ENCODE data around the gene TCFL5.

The TCFL5 gene

DNA sequence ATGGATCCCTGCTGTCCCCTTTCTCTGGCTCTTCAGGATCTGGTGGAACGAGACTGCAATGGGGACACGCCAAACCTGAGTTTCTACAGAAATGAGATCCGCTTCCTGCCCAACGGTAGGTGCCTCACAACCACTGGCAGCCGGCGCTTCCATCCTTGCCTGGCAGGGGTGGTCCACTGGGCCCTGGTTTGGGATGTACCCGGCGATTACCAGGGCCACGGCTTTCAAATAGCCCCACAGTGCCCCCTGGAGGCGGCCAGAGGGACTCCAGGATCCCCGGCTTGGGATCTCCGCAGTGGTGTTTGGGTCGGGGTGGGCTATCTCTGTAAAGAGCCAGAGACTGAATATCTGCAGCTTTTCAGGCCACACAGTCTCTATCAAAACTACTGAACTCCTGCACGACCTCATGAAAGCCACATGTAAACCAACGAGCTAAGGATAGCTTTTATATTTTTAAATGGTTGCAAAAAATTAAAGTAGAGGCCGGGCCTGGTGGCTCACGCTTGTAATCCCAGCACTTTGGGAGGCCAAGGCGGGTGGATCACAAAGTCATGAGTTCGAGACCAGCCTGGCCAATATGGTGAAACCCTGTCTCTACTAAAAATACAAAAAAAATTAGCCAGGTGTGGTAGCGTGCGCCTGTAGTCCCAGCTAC is 53.3 kb downstream of the TCFL5 start:
- Histone ChIP-seq H3K4me2 (no peak overlapping the region), H3K27me3 (ENCODE audit: insufficient read depth, low read depth) (no peaks in the 10 kb centered on the region), H3K9ac (no peak overlapping the region), H4K20me1 (ENCODE audit: insufficient read depth) (no peaks in the 10 kb centered on the region), H3K36me3 (ENCODE audit: insufficient read depth) (no peaks in the 10 kb centered on the region; the same call in 1 of the 2 replicates), H3K79me2 (ENCODE audit: insufficient read depth, low read depth) (peaks cover 24% of the 10 kb centered on the region), H3K27ac (no peak overlapping the region), H3K4me1 (ENCODE audit: low read depth, poor library complexity, severe bottlenecking) (peaks cover 17% of the 10 kb centered on the region), H2AFZ (ENCODE audit: low read depth) (no peak overlapping the region), H3K4me3 (IDR thresholded peaks at IDR 0.05; ENCODE audit: insufficient read depth, low read depth, low read length) (no peak overlapping the region)
- TF ChIP-seq, protein P1, sequence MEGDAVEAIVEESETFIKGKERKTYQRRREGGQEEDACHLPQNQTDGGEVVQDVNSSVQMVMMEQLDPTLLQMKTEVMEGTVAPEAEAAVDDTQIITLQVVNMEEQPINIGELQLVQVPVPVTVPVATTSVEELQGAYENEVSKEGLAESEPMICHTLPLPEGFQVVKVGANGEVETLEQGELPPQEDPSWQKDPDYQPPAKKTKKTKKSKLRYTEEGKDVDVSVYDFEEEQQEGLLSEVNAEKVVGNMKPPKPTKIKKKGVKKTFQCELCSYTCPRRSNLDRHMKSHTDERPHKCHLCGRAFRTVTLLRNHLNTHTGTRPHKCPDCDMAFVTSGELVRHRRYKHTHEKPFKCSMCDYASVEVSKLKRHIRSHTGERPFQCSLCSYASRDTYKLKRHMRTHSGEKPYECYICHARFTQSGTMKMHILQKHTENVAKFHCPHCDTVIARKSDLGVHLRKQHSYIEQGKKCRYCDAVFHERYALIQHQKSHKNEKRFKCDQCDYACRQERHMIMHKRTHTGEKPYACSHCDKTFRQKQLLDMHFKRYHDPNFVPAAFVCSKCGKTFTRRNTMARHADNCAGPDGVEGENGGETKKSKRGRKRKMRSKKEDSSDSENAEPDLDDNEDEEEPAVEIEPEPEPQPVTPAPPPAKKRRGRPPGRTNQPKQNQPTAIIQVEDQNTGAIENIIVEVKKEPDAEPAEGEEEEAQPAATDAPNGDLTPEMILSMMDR (conservative IDR thresholded peaks at IDR 0.05; ENCODE audit: low read depth, low read length) = peak; percentile 95

GRCh38 chr20:62807444-62808210 is 54.0 kb downstream of the TCFL5 start:
- H3K27ac ChIP-seq = no peak overlapping the region
- no peak overlapping the region for H3K9ac ChIP-seq
- TF ChIP-seq, protein P1 (conservative IDR thresholded peaks at IDR 0.05; ENCODE audit: low read depth, low read length) = no peak
- H3K4me2 ChIP-seq = no peak overlapping the region
- H3K4me3 ChIP-seq (IDR thresholded peaks at IDR 0.05; ENCODE audit: insufficient read depth, low read depth, low read length) = no peak overlapping the region
- H2AFZ ChIP-seq (ENCODE audit: low read depth) = no peak overlapping the region
- peaks cover 24% of the 10 kb centered on the region for H3K79me2 ChIP-seq (ENCODE audit: insufficient read depth, low read depth)
- H3K4me1 ChIP-seq (ENCODE audit: low read depth, poor library complexity, severe bottlenecking) = peaks cover 17% of the 10 kb centered on the region
- no peaks in the 10 kb centered on the region; the same call in 1 of the 2 replicates for H3K36me3 ChIP-seq (ENCODE audit: insufficient read depth)
- no peaks in the 10 kb centered on the region for H4K20me1 ChIP-seq (ENCODE audit: insufficient read depth)
- no peaks in the 10 kb centered on the region for H3K27me3 ChIP-seq (ENCODE audit: insufficient read depth, low read depth)

- H3K4me2 ChIP-seq = peak overlapping the region; percentile 92
- no peaks in the 10 kb centered on the region for H4K20me1 ChIP-seq (ENCODE audit: insufficient read depth)
- H3K9ac ChIP-seq = no peak overlapping the region
- peaks cover 24% of the 10 kb centered on the region for H3K79me2 ChIP-seq (ENCODE audit: insufficient read depth, low read depth)
- no peak overlapping the region for H3K4me3 ChIP-seq (IDR thresholded peaks at IDR 0.05; ENCODE audit: insufficient read depth, low read depth, low read length)
- H3K27ac ChIP-seq = no peak overlapping the region
- no peak overlapping the region for H2AFZ ChIP-seq (ENCODE audit: low read depth)
- H3K36me3 ChIP-seq (ENCODE audit: insufficient read depth) = no peaks in the 10 kb centered on the region; the same call in 1 of the 2 replicates
- TF ChIP-seq, protein P1 (conservative IDR thresholded peaks at IDR 0.05; ENCODE audit: low read depth, low read length) = no peak
- peaks cover 17% of the 10 kb centered on the region for H3K4me1 ChIP-seq (ENCODE audit: low read depth, poor library complexity, severe bottlenecking)
- H3K27me3 ChIP-seq (ENCODE audit: insufficient read depth, low read depth) = no peaks in the 10 kb centered on the region
Observed at GRCh38 chr20:62806383-62807050, 55.1 kb downstream of the TCFL5 start.

DNA sequence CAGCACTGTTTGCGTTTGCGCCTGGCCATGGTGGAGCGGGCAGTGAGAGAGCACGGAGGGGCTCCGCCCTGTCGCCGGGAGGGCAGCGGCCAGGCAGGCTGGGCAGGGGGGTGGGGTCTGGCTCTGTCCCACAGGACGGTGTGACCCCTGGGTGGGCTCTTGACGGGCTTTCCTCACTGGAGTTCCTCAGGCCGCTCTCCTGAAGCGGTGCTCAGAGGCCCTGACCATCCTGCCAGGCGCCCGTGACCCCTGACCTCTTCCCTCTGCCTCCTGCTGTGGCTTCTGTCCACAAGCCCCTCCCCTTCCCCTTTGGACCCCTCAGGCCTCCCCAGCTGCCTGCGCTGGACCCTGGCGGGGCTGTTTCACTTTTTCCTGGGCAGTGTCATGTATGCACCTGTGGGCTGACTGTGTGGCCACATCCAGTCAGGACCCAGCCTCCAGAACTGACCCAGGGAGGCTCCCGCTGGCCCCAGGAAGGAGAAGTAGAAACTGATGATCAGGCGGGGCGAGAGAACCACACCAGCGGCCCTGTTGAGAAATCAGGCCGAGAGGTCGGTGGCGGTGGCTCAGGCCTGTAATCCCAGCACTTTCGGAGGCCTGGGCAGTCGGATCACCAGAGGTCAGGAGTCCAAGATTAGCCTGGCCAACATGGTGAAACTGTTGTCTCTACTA is 55.8 kb downstream of the TCFL5 start:
- no peak overlapping the region for H2AFZ ChIP-seq (ENCODE audit: low read depth)
- H3K27me3 ChIP-seq (ENCODE audit: insufficient read depth, low read depth) = no peaks in the 10 kb centered on the region
- H3K36me3 ChIP-seq (ENCODE audit: insufficient read depth) = no peaks in the 10 kb centered on the region; the same call in 1 of the 2 replicates
- peaks cover 17% of the 10 kb centered on the region for H3K4me1 ChIP-seq (ENCODE audit: low read depth, poor library complexity, severe bottlenecking)
- peak overlapping the region; percentile 80; the same call in 1 of the 2 replicates for H3K9ac ChIP-seq
- no peak overlapping the region for H3K27ac ChIP-seq
- TF ChIP-seq, protein P1 (conservative IDR thresholded peaks at IDR 0.05; ENCODE audit: low read depth, low read length) = no peak
- no peaks in the 10 kb centered on the region for H4K20me1 ChIP-seq (ENCODE audit: insufficient read depth)
- H3K79me2 ChIP-seq (ENCODE audit: insufficient read depth, low read depth) = peaks cover 24% of the 10 kb centered on the region
- H3K4me3 ChIP-seq (IDR thresholded peaks at IDR 0.05; ENCODE audit: insufficient read depth, low read depth, low read length) = no peak overlapping the region
- peak overlapping the region; percentile 92 for H3K4me2 ChIP-seq
